HL-60/S4 treated with phorbol 12-myristate 13-acetate at 8.2 ng/mL for 4 days and 3 days (cell line): ENCODE data around the gene EPAS1.
"Not testable (repeated sequence)": the region's sequence is repeated elsewhere in the genome, so short reads cannot be mapped to it uniquely, and the experiment has no call there.

Experiments
- in situ Hi-C: fragments of 300-500 bp; cut with MboI; formaldehyde crosslinking; loops from 2 replicates; pipeline ENCODE4 v1.15.0; 2022; ENCODE audit warnings: low sequenced_read_pairs

The EPAS1 gene

DNA sequence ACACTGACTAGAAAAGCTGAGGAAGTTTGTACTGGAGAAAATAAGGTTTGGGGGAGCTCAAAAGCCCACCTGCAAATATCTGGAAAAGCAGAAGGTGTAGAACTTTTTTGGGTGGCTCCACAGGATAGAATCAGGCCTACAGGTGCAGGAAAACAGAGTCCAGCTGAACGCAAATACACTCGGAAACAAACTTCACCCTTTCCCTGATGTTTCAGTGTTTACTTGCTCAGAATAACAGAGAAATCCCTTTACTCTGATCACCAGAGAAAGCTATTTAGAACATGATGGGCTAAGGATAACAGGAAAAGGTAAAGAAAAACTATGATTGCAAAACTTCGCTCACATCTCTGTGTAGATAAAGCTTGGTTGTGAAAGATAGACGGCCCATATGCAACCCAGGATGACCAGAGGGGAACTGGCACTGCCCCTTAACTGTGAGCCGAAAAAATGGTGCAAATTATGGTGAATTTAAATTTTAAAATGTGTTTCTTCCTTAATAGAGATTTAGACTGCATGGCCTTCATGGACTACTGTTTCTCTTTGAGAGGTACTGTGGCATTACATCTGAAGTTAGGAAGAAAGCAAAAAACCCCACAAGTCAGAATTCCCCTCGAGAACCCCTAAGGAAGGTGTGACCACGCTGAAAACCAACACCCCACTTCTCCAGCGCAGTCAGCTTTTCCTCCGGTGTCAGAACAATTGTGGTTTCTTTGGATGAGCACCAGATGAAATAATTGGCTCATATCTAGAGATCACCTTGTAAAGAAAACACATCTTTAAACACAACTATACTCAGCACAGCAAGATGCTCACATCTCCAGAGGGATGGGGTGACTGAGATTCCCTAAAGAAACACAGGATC, 97.7 kb downstream of the EPAS1 start:
- in situ Hi-C loops = no loop called here

DNA sequence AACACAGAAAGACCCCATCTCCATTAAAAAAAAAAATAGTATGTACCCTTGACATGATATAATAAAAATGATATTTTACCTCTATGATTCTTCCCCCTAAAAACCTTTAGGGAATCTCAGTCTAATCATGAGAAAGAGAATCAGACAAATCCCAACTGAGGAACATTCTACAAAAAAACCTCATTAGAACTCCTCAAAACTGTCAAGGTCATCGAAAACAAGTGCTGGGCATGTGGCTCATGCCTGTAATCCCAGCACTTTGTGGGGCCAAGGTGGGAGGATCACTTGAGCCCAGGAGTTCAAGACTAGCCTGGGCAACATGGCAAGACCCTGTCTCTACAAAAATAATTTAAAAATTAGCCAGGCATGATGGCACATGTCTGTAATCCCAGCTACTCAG, 98.5 kb downstream of the EPAS1 start:
- in situ Hi-C loops = not testable (repeated sequence)

DNA sequence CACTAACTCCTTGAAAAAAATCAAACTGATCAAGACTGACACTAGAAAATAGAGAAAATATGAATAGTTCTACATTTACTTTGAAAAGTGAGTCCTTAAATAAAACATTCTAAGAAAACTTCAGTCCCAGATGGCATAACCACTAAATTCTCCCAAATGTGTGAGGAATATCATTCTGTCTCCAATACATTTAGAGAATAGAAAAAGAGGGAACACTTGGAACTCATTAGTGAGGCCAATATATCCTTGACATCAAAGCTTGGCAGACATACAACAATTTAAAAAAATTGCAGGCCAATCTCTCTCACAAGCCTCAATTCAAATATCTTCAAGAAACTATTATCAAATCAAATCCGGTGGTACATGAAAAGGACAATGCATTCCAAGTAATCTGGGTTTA, 102.8 kb downstream of the EPAS1 start:
- in situ Hi-C loops = no loop called here

DNA sequence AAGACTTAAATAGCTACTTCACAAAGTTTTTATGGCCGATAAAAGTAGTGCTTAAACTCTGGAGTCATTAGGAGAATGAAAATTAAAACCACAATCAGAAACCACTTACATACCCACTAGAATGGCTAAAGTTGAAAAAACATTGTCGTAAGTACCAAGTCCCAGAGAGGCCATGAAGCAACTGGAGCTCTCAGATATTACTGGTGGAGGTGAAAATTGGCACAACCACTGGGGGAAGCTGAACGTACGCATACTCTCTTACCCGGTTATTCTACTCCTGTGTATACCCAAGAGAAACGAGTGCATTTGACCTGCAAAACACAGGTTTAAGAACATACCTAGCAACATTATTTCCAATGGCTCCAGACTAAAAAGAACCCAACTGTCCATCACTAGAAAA, 105.7 kb downstream of the EPAS1 start:
- in situ Hi-C loops = no loop called here

DNA sequence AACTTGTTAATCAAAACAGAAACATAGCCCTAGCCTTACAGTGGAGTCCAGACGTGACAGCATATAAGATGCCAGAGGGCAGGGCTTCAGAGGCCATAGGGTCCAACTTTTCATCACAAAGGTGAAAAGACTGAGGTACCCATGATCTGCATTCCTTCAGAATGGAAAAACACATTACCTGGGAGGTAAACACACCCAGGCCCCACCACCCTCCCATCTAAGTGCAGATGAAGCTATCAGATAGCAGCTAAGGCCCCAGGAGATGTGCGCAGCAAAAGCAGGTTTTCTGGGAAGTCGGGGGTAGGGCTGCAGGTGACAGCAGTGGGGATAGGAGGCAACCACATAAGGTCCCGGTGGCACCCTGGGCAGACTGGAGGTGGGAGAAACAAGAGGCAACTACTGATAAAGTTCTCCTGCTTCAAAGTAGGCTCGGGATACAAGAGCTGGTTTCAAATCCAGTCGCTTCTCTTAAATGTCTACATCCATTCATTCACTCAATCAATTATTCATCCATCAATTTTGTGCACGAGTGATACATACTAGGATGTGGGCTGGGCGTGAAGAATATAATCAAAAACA, 107.1 kb downstream of the EPAS1 start:
- in situ Hi-C loops = no loop called here

DNA sequence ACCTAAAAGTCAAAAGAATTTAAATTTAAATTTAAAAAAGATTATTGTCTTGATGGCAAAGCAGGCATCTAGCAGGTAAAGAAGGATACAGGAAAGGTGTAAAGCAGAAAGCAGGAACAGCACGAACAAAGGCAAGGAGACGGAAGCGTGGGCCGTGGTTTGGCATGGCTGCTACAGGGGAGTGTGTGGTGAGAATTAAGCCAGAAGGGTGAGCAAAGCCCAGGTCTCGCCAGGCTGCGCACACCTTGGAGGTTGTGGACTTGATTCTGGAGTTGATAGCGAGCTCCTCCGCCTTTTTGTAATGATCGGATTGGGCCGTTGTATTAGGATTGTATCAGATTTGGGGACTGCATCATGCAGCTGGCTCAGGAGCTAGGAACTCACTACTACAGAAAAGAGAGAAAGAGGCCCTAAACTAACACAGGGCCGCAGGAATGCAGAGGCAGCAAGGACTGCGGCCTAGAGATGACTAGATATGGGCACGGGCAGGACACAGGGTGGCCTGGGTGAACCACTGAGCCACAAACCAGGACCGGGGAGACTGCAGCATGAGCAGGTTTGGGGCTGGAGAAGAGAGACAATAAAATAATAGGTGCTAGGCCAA, 110.7 kb downstream of the EPAS1 start:
- in situ Hi-C loops = no loop called here

DNA sequence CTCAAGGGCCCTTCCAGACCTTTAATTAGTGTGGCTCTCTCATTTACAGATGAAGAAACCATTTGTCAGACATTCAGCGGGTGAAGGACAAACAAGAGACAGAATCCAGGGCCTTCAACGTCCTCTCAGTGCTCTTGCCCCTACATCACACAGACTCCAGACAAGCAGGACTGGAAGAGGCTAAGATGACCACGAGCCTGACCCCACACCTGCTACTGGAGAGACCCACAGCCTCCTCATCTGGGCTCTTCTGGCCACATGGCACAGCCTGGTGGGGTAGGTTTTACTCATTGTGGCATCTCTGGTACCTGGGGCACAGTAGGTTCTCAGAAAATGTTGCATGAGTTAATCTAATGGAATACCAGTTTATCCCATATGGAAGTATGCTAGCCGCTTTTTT, 112.5 kb downstream of the EPAS1 start:
- in situ Hi-C loops = no loop called here

DNA sequence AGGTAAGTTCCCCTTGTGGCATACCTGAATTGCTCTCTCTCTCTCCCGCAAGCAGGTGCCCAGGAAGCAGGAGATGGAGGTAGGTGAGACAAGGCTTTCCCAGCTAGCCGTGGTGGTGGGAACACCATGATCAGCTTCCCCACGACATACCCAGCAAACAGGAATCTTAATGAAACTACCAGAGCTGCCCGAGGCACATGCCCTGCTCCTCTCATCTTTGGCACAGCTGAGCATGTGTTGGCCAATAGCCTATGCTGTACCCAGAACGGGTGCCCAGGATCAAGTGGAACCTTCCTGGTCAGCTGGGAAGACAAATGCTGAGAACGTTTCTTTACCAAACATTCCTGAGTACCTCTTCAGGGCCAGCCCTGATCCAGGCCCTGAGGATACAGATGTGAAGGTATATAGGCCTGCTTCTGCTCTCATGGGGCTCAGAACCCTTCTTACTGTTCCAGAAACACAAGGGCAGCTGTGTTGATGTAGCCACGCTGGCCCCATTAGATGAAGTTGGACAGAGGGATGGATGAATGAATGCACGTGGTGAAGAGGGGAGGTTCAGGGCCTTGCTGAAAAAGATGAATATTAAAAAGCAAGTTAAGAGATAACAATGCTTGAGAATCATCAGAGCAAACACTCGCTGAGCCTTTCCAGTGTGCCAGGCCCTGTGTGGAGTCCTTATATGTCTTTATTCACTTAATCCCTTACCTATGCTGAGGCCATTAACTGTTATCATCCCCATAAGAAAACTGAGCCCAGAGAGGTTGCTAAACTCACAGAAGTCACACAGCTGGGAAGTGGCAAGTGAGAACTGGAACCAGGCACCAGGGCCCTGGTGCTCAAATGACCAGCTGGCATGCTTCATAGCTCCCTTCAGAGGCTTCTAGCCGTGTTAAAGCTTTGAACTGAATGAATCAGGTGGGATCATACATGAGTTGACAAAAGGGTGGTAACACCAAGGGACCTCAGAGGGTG, 113.4 kb downstream of the EPAS1 start:
- in situ Hi-C loops = no loop called here

DNA sequence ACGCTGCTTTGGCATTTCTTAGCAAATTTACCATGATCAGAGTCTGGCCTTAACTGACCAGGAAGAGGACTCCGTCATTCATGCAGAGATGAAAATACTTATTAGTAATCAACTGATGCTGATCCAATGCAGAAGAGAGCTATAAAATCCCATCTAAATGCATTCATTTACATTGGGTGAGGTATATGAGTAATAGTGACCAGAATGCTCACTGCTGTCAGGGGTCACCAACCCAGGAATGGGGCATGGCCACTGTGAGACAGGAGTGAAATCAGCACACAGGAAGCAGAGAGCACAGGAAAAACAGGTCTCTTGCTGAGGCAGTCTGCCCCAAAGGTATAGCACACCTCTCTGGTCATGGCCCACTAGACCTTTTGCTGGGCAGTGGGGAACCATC, 114.0 kb downstream of the EPAS1 start:
- in situ Hi-C loops = no loop called here

DNA sequence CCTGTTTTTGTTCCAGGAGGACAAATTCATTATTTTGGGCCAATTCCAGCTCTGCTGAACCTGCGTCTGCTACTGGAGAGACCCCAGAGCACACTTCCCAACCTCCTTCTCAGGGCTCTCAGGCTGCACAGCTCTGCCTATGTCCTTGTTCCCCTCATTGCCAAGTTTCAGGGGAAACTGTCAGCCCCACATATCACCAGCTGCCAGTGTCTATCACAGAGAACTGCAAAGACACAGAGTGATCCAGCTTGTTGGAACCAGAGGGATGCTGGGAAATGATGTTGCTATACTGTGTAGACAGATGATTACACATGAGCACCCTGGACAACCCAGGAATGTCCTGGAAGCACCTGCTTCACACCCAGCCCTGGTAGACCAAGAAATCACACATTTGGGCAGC, 114.8 kb downstream of the EPAS1 start:
- in situ Hi-C loops = no loop called here

DNA sequence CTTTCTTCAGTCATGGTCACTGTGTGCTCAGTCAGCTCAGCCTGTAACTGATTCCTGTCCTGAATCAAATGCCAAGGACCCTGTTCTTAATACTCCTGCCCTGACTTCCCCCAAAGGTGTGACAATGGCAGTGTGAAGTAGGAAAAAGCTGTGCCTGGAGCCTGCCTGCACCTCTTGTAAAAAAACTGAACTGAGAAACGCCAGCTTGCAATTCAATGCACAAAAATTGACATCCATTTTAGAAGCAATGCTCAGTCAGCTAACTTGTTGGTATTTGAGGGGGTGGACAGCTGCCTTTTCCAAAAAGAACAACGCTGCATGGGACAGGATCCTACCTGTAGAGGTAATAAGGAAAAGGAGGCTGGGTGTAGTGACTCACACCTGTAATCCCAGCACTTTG, 115.9 kb downstream of the EPAS1 start:
- in situ Hi-C loops = no loop called here

DNA sequence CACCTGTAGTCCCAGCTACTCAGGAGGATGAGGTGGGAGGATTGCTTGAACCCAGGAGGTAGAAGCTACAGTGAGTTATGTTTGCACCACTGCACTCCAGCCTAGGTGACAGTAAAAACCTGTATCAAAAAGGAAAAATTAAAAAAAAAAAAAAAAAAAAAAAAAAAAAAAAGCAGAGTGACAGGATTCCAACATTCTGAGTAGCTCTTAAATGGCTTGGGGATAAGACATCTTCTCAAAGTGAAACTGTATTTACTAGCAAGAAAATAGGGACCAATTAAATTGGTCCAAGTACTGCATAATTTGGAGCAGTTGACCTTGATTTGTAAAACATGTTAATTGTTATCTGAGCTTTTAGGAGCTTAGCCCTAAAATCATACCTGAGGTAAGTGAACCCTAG, 116.4 kb downstream of the EPAS1 start:
- in situ Hi-C loops = no loop called here

DNA sequence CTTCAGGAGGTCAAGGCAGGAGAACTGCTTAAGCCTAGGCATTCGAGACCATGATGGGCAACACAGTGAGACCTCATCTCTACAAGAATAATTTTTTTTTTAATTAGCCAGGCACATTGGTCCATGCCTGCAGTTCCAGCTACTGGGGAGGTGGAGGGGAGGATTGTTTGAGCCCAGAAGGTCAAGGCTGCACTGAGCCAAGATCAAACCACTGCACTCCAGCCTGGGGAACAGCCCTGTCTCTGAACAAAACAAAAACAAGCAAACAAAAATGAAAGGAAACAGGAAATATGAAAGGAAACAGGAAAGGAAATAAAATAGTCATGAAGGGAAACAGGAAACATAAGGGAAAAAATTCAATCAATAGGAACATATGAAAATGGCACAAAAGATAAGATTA, 117.5 kb downstream of the EPAS1 start:
- in situ Hi-C loops = no loop called here

DNA sequence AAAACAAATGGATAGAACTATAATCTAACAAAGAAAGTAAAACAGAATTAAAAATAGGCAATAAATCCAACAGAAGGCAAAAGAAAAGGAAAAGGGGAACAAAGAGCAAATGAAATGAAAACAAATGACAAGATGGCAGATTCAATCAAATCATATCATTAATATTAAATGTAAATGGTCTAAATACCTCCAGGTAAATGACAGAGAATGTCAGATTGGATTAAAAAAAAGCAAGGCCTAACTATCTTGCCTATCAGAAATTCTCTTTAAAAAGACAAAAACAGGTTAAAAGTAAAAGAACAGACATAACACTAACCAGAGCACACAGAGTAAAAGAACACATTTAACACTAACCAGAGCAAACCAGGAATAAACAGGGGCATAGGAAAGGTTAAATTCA, 119.1 kb downstream of the EPAS1 start:
- in situ Hi-C loops = no loop called here

DNA sequence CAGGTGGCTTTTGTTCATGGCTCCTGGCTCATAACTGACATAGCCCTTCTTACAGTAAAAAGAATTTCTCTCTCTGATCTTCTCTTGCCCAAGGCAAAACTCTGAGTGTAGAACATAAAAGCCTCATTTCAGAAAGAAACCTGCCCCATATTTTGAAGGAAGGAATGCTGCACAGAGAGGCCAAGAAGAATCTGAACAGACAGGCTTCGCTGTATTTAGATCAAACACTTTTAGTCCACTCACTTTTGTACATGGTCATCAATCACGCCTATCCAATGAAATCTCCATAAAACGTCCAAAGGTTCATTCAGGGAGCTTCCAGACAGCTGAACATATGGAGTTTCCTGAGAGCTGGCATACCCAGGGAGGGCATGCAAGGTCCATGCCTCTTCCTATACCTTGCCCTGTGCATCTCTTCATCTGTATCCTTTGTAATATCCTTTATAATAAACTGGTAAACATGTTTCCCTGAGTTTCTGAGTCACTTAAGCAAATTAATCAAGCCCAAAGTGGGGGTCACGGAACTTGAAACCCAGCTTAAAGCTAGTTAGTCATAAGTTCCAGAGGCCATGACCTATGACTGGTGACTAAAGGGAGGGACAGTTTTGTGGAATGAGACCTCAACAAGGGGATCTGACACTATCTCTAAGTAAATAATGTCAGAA, 119.7 kb downstream of the EPAS1 start:
- in situ Hi-C loops = no loop called here

DNA sequence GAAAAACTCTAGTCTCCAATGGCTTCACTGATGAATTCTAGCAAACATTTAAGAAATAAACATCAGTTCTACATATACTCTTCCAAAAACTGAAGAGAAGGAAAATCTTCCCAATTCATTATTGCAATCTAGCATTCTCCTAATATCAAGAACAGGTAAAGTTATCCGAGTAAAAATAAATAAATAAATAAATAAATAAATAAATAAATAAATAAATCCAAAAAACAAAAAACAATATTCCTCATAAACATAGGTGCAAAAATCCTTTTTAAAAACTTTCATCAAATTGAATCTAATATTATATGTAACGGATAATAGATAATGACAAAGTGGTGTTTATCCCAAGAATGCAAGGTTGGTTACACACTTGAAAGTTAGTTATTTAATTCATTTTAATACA, 123.7 kb downstream of the EPAS1 start:
- in situ Hi-C loops = no loop called here

DNA sequence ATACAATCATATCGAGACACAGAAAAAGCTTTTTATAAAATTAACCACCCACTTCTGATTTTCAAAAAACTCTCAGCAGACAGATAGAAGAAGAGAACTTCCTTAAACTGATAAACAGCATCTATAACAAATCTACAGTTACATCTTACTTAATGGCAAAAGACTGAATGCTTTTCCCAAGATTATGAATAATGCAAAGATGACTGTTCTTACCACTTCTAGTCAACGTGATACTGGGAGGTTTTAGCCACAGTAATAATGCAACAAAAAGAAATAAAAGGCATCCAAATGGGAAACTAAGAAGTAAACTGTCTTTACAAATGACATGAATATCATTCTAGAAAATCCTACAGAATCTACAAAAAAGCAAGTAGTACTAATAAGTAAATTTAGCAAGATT, 124.2 kb downstream of the EPAS1 start:
- in situ Hi-C loops = no loop called here

DNA sequence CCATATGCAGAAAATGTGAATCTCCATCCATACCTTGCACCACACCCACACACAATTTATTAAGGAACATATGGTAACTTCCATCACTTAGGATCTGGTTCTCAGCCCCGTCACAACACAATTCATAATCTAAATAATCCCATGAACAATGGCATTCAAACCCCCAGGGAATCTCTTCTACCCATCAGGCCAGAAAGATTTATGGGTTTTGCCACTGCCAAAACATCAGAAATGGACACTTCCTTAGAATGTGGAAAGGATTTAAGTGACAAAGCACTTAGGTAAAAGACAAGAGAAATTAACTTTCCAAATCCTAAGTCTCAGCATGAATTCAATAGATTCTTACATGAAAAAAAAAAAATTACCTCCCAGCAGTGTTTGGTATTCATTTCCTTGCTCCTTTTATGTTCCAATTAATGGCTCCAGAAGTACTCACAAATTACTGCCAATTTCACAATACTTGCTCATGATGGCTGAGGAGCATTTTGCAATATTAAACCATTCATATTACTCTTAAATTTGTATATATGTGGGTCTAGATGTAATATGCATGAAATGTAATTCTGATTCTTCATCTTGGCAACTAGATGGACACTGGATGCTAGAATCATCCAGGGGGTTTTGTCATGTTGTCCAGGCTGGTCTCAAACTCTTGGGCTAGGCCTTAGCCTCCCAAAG, 125.6 kb downstream of the EPAS1 start:
- in situ Hi-C loops = no loop called here

DNA sequence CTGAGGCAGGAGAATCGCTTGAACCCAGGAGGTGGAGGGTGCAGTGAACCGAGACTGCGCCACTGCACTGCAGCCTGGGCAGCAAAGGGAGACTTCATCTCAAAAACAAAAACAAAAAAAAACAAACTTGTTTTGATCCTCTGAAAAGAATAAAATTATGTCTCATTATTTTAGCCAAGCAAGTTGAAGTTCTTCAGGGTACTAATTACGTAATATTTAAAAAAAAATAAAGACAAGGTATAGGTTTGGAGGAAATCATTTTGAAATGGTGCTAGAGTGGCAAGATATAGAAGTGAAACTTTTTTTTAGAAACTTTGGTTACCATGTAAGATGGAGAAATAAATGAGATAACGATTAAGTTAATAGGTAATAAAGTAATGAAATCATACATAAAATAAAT, 127.7 kb downstream of the EPAS1 start:
- in situ Hi-C loops = no loop called here

DNA sequence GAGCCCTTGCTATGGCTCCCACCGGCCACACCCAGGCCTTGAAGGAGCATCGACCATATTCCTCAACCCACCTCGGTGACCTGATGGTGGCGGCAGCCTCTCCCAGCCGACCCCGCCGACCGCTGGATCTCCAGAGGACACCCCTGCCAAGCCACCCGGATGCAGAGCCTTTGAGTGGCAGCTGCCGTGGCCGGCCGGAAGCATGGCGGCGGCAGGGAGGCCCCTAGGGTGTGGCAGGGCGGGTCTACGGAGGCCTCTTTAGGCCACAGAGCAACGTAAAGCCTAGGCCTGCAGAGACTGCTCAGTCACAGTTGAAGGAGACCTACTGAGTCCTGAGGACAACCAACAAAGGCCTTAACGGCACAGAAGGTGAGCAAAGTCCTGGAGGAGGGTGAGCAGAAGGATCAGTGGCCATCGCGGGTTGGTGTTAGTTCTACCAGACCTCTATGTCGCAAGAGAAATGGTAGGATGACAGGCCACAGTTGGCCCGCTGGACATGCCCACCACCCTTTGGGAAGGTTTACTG, 131.8 kb downstream of the EPAS1 start:
- in situ Hi-C loops = no loop called here
